CD14-positive monocyte (primary cell): ENCODE results near the gene ERCC6L2. TPM values are rescaled to one million over a fixed set of nuclear protein-coding genes. Genes with fewer than 3 reads are reported as not detected.

ENCODE experiments used
- DNase-seq, 3 donors: peaks; one replicate each; pipeline ENCODE4 v3.0.0-alpha.2; 2011 to 2022
- H2AFZ ChIP-seq: 2 replicates; pipeline ENCODE4 v1.6.0; 2012; ENCODE audit warnings: mild to moderate bottlenecking, low read depth, low read length, inconsistent platforms; ENCODE audit not compliant: insufficient read depth, poor library complexity, severe bottlenecking
- H3K27ac ChIP-seq, 2 donors: 1 replicate in 1 of 2; 2 replicates in 1 of 2; pipeline ENCODE4 v1.5.1; 2012 to 2013; ENCODE audit warnings: low read length in 2 of 2, control low read depth in 1 of 2, inconsistent platforms in 1 of 2, low read depth in 1 of 2, mild to moderate bottlenecking in 1 of 2
- H3K27me3 ChIP-seq, 2 donors: one replicate each; pipeline versions ENCODE4 v1.6.0 to v1.6.1; 2011 to 2013; ENCODE audit warnings: low read length in 2 of 2; ENCODE audit not compliant: control insufficient read depth in 2 of 2, insufficient read depth in 2 of 2
- H3K36me3 ChIP-seq, 2 donors: replicated peaks in 1 of 2; 1 replicate in 1 of 2; 2 replicates in 1 of 2; pipeline versions ENCODE4 v1.5.1 to v1.6.1; 2012 to 2013; ENCODE audit warnings: low read length in 2 of 2, control low read depth in 1 of 2, inconsistent platforms in 1 of 2, mild to moderate bottlenecking in 1 of 2; ENCODE audit not compliant: insufficient read depth in 2 of 2, control insufficient read depth in 1 of 2
- H3K4me1 ChIP-seq, 2 donors: 1 replicate in 1 of 2; 2 replicates in 1 of 2; pipeline versions ENCODE4 v1.5.1 to v1.6.1; 2012 to 2013; ENCODE audit warnings: low read length in 2 of 2, control low read depth in 1 of 2, inconsistent platforms in 1 of 2, mild to moderate bottlenecking in 1 of 2, moderate library complexity in 1 of 2; ENCODE audit not compliant: insufficient read depth in 2 of 2, control insufficient read depth in 1 of 2
- H3K4me2 ChIP-seq: replicated peaks from 2 replicates; pipeline ENCODE3; 2012; ENCODE audit warnings: low read length, moderate library complexity, mild to moderate bottlenecking; ENCODE audit not compliant: poor library complexity, severe bottlenecking; ENCODE audit errors: extremely low read depth
- H3K4me3 ChIP-seq, 3 experiments: fragments of 200-600 bp in 1 of 3; sonication (generic) in 1 of 3; replicated peaks in 1 of 3; 1 replicate in 2 of 3; 2 replicates in 1 of 3; pipeline ENCODE4 v1.5.1; 2011 to 2013; ENCODE audit warnings: low read length in 3 of 3, mild to moderate bottlenecking in 3 of 3, control low read depth in 2 of 3, low read depth in 2 of 3, inconsistent platforms in 1 of 3, moderate library complexity in 1 of 3
- H3K79me2 ChIP-seq: 2 replicates; pipeline ENCODE4 v1.6.0; 2012; ENCODE audit warnings: mild to moderate bottlenecking, control low read depth, inconsistent platforms, low read length, moderate library complexity; ENCODE audit not compliant: insufficient read depth
- H3K9ac ChIP-seq: 2 replicates; pipeline ENCODE4 v1.6.0; 2017; ENCODE audit warnings: low read length, mild to moderate bottlenecking; ENCODE audit not compliant: insufficient read depth, poor library complexity, severe bottlenecking
- H3K9me3 ChIP-seq, 2 donors: replicated peaks in 1 of 2; 1 replicate in 1 of 2; 2 replicates in 1 of 2; pipeline versions ENCODE4 v1.5.1 to v1.6.1; 2012 to 2013; ENCODE audit warnings: low read length in 2 of 2, control low read depth in 1 of 2; ENCODE audit not compliant: control insufficient read depth in 1 of 2, insufficient read depth in 1 of 2
- H4K20me1 ChIP-seq: 2 replicates; pipeline ENCODE4 v1.6.0; 2012; ENCODE audit warnings: mild to moderate bottlenecking, low read length, control low read depth, moderate library complexity; ENCODE audit not compliant: insufficient read depth
- H3K27ac Mint-ChIP-seq, 7 donors: one replicate each; pipeline ENCODE4 v1.8.0; 2020; ENCODE audit warnings: mild to moderate bottlenecking in 7 of 7, mixed read lengths in 7 of 7, moderate library complexity in 6 of 7, inconsistent platforms in 2 of 7
- H3K27me3 Mint-ChIP-seq, 3 donors: one replicate each; pipeline ENCODE4 v1.8.0; 2021 to 2022; ENCODE audit warnings: low read depth in 3 of 3, mild to moderate bottlenecking in 3 of 3, mixed read lengths in 3 of 3, moderate library complexity in 3 of 3, inconsistent platforms in 1 of 3
- H3K36me3 Mint-ChIP-seq, 2 donors: one replicate each; pipeline ENCODE4 v1.8.0; 2020; ENCODE audit warnings: mixed read lengths in 2 of 2, inconsistent platforms in 1 of 2, mild to moderate bottlenecking in 1 of 2
- H3K4me1 Mint-ChIP-seq: one replicate; pipeline ENCODE4 v1.8.0; 2020; ENCODE audit warnings: mild to moderate bottlenecking, mixed read lengths
- H3K4me3 Mint-ChIP-seq, 2 donors: one replicate each; pipeline ENCODE4 v1.8.0; 2020; ENCODE audit warnings: mild to moderate bottlenecking in 2 of 2, mixed read lengths in 2 of 2, moderate library complexity in 1 of 2
- H3K9me3 Mint-ChIP-seq, 7 donors: one replicate each; pipeline ENCODE4 v1.8.0; 2020 to 2022; ENCODE audit warnings: mixed read lengths in 7 of 7, mild to moderate bottlenecking in 6 of 7, moderate library complexity in 6 of 7, inconsistent platforms in 2 of 7
- CTCF ChIP-seq: fragments of 200-600 bp; IDR thresholded peaks from one replicate; pipeline ENCODE4 v1.8.0; 2022; ENCODE audit warnings: antibody characterized with exemption, mild to moderate bottlenecking
- WGBS: methylation state at CpG from one replicate; pipeline ENCODE4 v1.1.5; 2013; ENCODE audit warnings: missing lambda C conversion rate; ENCODE audit not compliant: insufficient coverage; 5-methylcytosine and 5-hydroxymethylcytosine counted together
- intact Hi-C, 2 donors: fragments of 100-400 bp; cut with micrococcal nuclease; formaldehyde crosslinking; loops; one replicate each; pipeline versions ENCODE4 v1.15.0 to v1.15.1; 2023
- polyA plus RNA-seq, 3 donors: library from polyadenylated mRNA; depleted of rRNA in 1 of 3; unstranded in 2 of 3; stranded (reverse) in 1 of 3; fragments of 300-500 nt in 2 of 3; fragments of >200 nt in 1 of 3; fragmentation: Illumina TruSeq in 2 of 3; gene quantifications; 1 replicate in 2 of 3; 2 replicates in 1 of 3; pipeline ENCODE4 v1.2.3, GENCODE V29; 2012 to 2021

ERCC6L2 gene
- polyA plus RNA-seq, 3 donors, result 7.1 to 18.9 (median 7.2) TPM

GRCh38 chr9:95935861-95936578 is 60.5 kb downstream of the ERCC6L2 start:
- Histone ChIP-seq H3K4me1 (no peaks in the 10 kb centered on the region), H3K36me3 (peaks cover 29 to 92% of the 10 kb centered on the region in 2 donors), H4K20me1 (no peaks in the 10 kb centered on the region), H3K4me3 (no peak overlapping the region), H3K9ac (no peak overlapping the region), H3K79me2 (no peaks in the 10 kb centered on the region), H2AFZ (no peak overlapping the region), H3K4me2 (no peak overlapping the region), H3K27ac (no peak overlapping the region), H3K27me3 (no peaks in the 10 kb centered on the region), H3K9me3 (peaks cover 5 to 13% of the 10 kb centered on the region in 2 donors)
- no peak for TF ChIP-seq CTCF
- Mint-ChIP-seq H3K4me3 (no peak overlapping the region), H3K4me1 (peaks cover 8% of the 10 kb centered on the region), H3K9me3 (peaks cover 2 to 18% (median 16%) of the 10 kb centered on the region in 7 donors), H3K27ac (peak overlapping the region in 2 of 7 donors; percentile 1 to 28), H3K36me3 (peaks cover 73 to 81% of the 10 kb centered on the region in 2 donors), H3K27me3 (peaks cover 0 to 1% (median 0%) of the 10 kb centered on the region in 3 donors)
- intact Hi-C loops, result no loop called here
- DNase-seq, result no peak
- no CpG with 5 or more reads among the region's 2 CpGs for WGBS

- Mint-ChIP-seq H3K4me1 (peaks cover 2% of the 10 kb centered on the region), H3K27me3 (peaks cover 0 to 1% (median 0%) of the 10 kb centered on the region in 3 donors), H3K9me3 (peaks cover 2 to 18% (median 16%) of the 10 kb centered on the region in 7 donors), H3K27ac (no peak overlapping the region), H3K36me3 (peaks cover 73 to 83% of the 10 kb centered on the region in 2 donors), H3K4me3 (no peak overlapping the region)
- peaks cover 34 to 92% of the 10 kb centered on the region in 2 donors for H3K36me3 ChIP-seq
- no peaks in the 10 kb centered on the region for H3K4me1 ChIP-seq
- no peaks in the 10 kb centered on the region for H4K20me1 ChIP-seq
- TF ChIP-seq CTCF, result no peak
- no peaks in the 10 kb centered on the region for H3K27me3 ChIP-seq
- H3K9ac ChIP-seq, result no peak overlapping the region
- DNase-seq, result no peak
- no CpG with 5 or more reads among the region's 3 CpGs for WGBS
- no peak overlapping the region for H2AFZ ChIP-seq
- no peak overlapping the region for H3K4me2 ChIP-seq
- H3K4me3 ChIP-seq, result no peak overlapping the region
- no peak overlapping the region for H3K27ac ChIP-seq
- H3K9me3 ChIP-seq, result peaks cover 5 to 13% of the 10 kb centered on the region in 2 donors
- H3K79me2 ChIP-seq, result no peaks in the 10 kb centered on the region
- intact Hi-C loops, result no loop called here
These were observed 61.1 kb downstream of the ERCC6L2 start for GRCh38 chr9:95936579-95937075.
